GM13976 (cell line): Measurements from ENCODE around the gene JARID2.
A peak's percentile ranks its signal among the peaks of the same experiment; 100 is the strongest.
"Not testable (repeated sequence)": the region's sequence is repeated elsewhere in the genome, so short reads cannot be mapped to it uniquely, and the experiment has no call there.

Experiments
- DNase-seq: peaks from one replicate; pipeline ENCODE4 v3.0.0; 2012; ENCODE audit warnings: low spot score
- in situ Hi-C: fragments of 300-500 bp; cut with MboI; formaldehyde crosslinking; loops from one replicate; pipeline ENCODE4 v1.12.0; 2022; ENCODE audit warnings: low sequenced_read_pairs, mixed read lengths, inconsistent platforms; ENCODE audit not compliant: unreplicated experiment
- TF ChIP-seq, protein P1 (sequence below): IDR thresholded peaks from 2 replicates; pipeline ENCODE4 v1.5.1; 2012; ENCODE audit warnings: borderline replicate concordance, mild to moderate bottlenecking; ENCODE audit not compliant: insufficient read depth; ENCODE audit errors: extremely low read depth, missing control alignments, control extremely low read depth

Gene JARID2

DNA sequence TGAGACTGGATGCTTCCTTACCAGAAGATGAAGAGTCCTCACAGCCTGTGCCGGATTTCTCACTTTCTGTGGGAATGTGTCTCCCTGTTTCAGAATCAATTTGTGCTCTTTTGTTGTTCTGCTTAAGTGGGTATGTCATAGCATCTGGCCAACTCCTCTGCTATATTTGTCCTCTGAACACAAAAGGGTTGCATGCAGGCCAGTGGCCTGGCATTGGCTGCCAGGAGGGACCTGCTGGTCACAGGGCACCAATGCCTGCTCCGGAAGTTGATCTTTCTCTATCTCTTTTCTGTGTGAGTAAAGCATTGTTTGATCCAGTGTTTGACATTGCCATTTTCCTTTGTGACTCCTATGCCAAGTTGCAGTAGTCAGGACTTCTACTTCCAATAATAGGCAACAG is 47.8 kb downstream of the JARID2 start:
- DNase-seq, result no peak
- TF ChIP-seq, protein P1, sequence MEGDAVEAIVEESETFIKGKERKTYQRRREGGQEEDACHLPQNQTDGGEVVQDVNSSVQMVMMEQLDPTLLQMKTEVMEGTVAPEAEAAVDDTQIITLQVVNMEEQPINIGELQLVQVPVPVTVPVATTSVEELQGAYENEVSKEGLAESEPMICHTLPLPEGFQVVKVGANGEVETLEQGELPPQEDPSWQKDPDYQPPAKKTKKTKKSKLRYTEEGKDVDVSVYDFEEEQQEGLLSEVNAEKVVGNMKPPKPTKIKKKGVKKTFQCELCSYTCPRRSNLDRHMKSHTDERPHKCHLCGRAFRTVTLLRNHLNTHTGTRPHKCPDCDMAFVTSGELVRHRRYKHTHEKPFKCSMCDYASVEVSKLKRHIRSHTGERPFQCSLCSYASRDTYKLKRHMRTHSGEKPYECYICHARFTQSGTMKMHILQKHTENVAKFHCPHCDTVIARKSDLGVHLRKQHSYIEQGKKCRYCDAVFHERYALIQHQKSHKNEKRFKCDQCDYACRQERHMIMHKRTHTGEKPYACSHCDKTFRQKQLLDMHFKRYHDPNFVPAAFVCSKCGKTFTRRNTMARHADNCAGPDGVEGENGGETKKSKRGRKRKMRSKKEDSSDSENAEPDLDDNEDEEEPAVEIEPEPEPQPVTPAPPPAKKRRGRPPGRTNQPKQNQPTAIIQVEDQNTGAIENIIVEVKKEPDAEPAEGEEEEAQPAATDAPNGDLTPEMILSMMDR, result no peak
- in situ Hi-C loops, result no loop called here

DNA sequence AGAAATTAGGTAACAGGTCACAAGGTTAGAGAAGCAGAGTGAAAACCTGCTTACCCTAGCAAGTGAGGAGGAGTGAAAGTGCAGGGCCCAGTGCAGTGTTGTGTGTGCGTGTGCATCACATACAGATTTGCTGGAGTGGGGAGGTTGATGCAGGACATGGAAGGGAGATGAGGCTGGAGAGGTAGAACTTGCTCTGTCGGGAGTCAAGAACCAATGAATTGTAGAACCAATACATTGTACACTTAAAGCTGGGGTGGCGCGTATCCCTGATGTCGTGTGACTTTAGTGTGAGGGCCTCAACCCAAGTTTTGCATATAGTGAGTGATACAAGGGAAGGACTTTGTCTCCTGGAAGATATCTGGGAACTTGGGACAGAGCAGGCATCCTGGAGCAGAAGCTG is 48.6 kb downstream of the JARID2 start:
- DNase-seq, result no peak
- in situ Hi-C loops, result no loop called here
- TF ChIP-seq, protein P1, result no peak

DNA sequence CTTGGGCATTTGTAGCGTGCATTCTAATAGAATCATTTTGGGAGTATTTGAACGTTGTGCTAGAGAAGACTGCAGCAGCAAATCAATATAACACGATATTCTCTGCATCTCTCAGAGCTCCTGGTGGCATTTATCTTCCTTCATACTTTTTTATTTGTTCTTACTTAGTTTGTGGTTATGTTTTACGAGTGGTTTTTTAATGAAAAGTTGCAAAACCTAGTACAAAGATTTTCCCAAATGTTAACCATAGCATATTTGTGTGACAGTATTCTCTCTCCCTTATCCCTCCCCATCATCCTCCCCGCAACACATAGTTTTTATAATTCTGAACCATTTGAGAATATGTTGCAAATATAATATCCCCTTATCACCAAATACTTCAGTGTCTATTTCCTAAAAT is 50.4 kb downstream of the JARID2 start:
- TF ChIP-seq, protein P1, result no peak
- DNase-seq, result no peak
- in situ Hi-C loops, result no loop called here

DNA sequence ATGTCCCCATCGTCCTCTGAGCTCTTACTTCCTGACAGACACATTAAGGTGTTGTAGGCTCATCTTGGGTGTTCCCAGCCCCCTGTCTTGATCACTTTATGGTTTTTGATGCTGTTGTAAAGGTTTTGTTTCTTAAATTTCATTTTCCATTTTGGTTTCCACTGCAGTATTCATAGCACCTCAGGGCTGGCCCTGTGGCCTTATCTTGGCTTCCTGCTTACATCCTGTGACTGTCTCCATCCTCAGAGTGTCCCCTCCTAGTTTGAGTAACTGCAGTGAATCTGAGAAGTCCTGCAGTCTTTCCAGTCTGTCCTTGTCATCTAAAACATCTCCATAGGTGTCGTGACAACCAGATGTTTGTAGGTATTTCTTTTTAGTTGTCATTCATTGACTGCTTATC is 50.9 kb downstream of the JARID2 start:
- DNase-seq, result peak; percentile 60
- in situ Hi-C loops, result no loop called here
- TF ChIP-seq, protein P1, result no peak

DNA sequence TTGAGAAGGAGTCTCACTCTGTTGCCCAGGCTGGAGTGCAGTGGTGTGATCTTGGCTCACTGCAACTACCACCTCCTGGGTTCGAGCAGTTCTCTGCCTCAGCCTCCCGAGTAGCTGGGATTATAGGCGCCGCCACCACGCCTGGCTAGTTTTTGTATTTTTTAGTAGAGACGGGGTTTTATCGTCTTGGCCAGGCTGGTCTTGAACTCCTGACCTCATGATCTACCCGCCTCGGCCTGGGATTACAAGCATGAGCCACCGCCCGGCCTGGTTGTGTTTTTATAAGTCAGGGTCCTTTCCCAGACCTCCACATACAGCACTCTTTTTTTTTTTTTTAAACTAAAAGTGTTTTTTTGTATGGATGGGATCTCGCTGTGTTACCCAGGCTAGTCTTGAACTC is 51.3 kb downstream of the JARID2 start:
- DNase-seq, in situ Hi-C loops: not testable (repeated sequence)

DNA sequence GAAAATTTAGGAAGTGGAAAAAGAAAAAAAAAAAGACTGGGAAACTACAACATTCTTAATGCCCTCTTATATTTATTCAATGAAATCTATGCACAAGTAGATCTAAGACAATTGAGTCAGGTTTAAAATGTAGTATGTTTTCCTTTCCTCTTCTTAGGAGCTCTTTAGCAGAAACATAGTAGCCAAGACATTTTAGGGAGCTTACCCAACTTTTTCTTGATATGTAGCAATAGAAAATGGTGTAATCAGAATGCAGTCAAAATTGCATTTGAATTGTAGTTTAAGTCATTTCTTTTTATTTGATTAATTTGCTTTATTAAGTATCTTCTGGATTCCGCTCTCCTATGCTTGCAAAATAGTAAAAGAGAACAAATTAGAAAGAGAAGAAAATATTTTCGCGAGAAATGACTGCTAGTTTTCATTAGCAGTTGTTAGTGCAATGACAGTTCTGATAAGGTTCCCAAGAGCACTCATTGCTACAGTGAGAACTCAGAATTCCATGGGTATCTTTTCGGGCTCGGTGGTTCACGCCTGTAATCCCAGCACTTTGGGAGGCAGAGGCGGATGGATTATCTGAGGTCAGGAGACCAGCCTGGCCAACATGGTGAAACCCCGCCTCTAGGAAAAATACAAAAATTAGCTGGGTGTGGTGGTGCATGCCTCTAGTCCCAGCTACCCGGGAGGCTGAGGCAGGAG is 52.2 kb downstream of the JARID2 start:
- TF ChIP-seq, protein P1, result no peak
- DNase-seq, result no peak
- in situ Hi-C loops, result no loop called here

DNA sequence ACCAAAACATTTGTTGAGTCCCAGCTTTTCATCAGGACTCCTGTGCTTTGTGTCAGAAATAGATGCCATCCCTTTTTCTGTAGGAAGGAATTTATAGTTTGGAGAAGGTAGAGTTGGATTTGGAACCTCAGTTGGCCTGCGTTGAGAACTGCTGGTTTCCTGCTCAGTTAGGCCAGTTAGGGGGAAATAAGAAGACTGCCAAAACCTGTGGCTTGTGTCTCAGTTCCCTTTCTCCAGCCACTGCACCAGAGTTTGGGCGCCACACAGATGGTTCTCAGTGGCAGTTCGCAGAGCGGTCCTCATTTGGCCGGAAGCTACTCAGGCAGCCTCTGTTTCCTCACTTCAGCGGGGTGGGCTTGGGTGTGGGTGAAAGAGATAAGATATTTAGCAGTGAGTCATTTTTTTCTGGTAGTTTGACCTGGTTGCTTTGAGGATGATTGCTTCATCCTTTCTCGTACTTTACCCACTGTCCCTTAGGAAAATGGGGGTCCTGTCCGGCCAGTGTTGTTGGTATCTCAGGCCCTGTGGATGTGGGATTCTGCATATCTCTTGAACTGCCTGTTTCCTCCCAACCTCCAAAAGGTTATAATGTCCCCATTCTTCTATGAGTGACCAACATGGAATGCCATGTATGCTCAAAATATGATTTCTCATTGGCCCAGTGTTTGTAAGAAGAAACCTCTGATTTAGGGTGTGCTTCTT is 53.7 kb downstream of the JARID2 start:
- DNase-seq, result peak; percentile 69
- in situ Hi-C loops, result no loop called here
- TF ChIP-seq, protein P1, result peak; percentile 26
